A549 treated with CpdA at 1 μM for 4 hours (cell line): ENCODE results near the gene POLRMT. TPM values are rescaled to one million over a fixed set of nuclear protein-coding genes. Genes with fewer than 3 reads are reported as not detected.

ENCODE experiments used
- total RNA-seq: library from RNA; stranded (reverse); fragments of 200-300 nt; extraction: Qiagen RNA extraction; gene quantifications from 5 replicates; pipeline ENCODE4 v1.2.3, GENCODE V29; 2022; ENCODE audit warnings: low read depth

POLRMT gene
- total RNA-seq = 79.8 to 102 TPM (median 97.1 TPM) in 5 replicates

GRCh38 chr19:633068-633785 lies at the start of gene POLRMT:
Gene POLRMT, minus strand, starts transcription at chr19:633537. Its CDS starts 25 bp downstream, at chr19:633512.

GRCh38 chr19:676339-677105 lies 43.2 kb upstream of the POLRMT start, which contains the start of gene FSTL3:
Gene FSTL3, plus strand, starts transcription at chr19:676392. Its CDS starts 32 bp downstream, at chr19:676424.

DNA sequence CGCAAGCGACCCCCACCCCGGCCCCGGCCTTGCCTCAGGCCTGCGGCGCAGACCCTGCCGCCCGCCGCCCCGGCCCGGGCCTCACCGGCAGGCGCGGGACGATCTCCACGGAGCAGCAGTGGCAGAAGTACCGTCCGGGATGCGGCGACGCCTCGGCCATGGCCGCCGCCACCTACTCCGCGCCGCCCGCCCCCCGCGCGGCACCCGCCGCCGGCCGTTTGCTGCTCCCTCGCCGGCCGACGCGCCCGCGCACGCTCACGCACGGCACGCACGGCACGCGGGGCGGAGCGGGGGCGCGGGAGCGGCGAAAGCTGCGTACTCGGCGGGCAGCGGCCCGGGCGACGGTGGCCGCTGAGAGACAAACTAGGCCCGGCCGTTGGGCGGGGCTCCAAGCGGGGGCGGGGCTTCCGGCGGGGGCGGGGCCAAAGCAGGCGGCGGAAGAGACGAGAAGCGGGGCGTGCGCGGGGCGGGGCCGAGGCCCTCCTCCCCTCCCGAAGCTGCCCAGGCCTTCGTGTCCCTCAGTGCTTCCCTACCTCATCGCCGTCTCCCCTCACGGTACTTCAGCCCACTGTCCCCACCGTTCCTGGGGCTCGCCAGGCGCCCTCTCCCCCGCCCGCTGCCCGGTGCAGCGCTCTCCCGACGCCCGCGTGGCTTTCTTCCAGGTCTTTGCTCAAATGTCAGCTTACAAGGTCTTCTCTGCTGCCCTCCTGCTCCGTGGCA lies 29.8 kb upstream of the POLRMT start, which contains the start of gene RNF126:
Gene RNF126, minus strand, starts transcription at position 253 of the 720 bp plus-strand sequence. Its CDS starts 93 bp downstream, at position 160.

GRCh38 chr19:639253-640160 lies 6.2 kb upstream of the POLRMT start, which contains the start of gene FGF22:
Gene FGF22, plus strand, starts transcription at chr19:639879. Its CDS starts 47 bp downstream, at chr19:639926.

GRCh38 chr19:589693-590395 lies 43.5 kb downstream of the POLRMT start, which contains the start of gene HCN2:
Gene HCN2, plus strand, starts transcription at chr19:589881. Its CDS starts 65 bp downstream, at chr19:589946.

GRCh38 chr19:572140-572742 lies 61.1 kb downstream of the POLRMT start, which contains the start of gene BSG:
Gene BSG, plus strand, starts transcription at chr19:572596. Its CDS starts 39 bp downstream, at chr19:572635.

Other genes starting within 250 kb of the POLRMT start
- gene C2CD4C, start 224.4 kb downstream of the POLRMT start, total RNA-seq = 0.24 to 0.59 TPM (median 0.53 TPM) in 5 replicates
- 0.71 to 1.3 TPM (median 0.85 TPM) in 5 replicates for gene SHC2, start 172.5 kb downstream of the POLRMT start, total RNA-seq
- 0.28 to 0.46 TPM (median 0.35 TPM) in 4 of 5 replicates, not detected in the other for gene MADCAM1, start 137.1 kb downstream of the POLRMT start, total RNA-seq
- 11.5 to 18.7 TPM (median 16.6 TPM) in 5 replicates for gene TPGS1, start 126.0 kb downstream of the POLRMT start, total RNA-seq
- gene CDC34, start 101.8 kb downstream of the POLRMT start, total RNA-seq = 63.8 to 108 TPM (median 105 TPM) in 5 replicates
- 0.46 to 0.57 TPM (median 0.47 TPM) in 4 of 5 replicates, not detected in the other for gene GZMM, start 89.5 kb downstream of the POLRMT start, total RNA-seq
- 654 to 745 TPM (median 712 TPM) in 5 replicates for gene BSG, start 60.9 kb downstream of the POLRMT start, total RNA-seq
- gene HCN2, start 43.7 kb downstream of the POLRMT start, total RNA-seq = 28.0 to 41.1 TPM (median 39.0 TPM) in 5 replicates
- gene FGF22, start 6.3 kb upstream of the POLRMT start, total RNA-seq = 0.58 to 1.1 TPM (median 0.88 TPM) in 5 replicates
- gene RNF126, start 29.7 kb upstream of the POLRMT start, total RNA-seq = 54.9 to 71.5 TPM (median 67.0 TPM) in 5 replicates
- 118 to 154 TPM (median 135 TPM) in 5 replicates for gene FSTL3, start 42.9 kb upstream of the POLRMT start, total RNA-seq
- gene PRSS57, start 61.9 kb upstream of the POLRMT start, total RNA-seq = 0.13 TPM in 1 of 5 replicates, not detected in the others
- gene PALM, start 75.4 kb upstream of the POLRMT start, total RNA-seq = 10.0 to 17.7 TPM (median 15.2 TPM) in 5 replicates
- 75.0 to 98.0 TPM (median 94.7 TPM) in 5 replicates for gene MISP, start 117.6 kb upstream of the POLRMT start, total RNA-seq
- gene PTBP1, start 163.9 kb upstream of the POLRMT start, total RNA-seq = 223 to 257 TPM (median 229 TPM) in 5 replicates
- 2.7 to 5.0 TPM (median 4.1 TPM) in 5 replicates for gene PLPPR3, start 188.4 kb upstream of the POLRMT start, total RNA-seq
- gene AZU1, start 194.3 kb upstream of the POLRMT start, total RNA-seq = 0.08 to 0.21 TPM (median 0.19 TPM) in 4 of 5 replicates, not detected in the other
- 0.21 to 0.36 TPM (median 0.29 TPM) in 4 of 5 replicates, not detected in the other for gene PRTN3, start 207.5 kb upstream of the POLRMT start, total RNA-seq
- gene ELANE, start 218.8 kb upstream of the POLRMT start, total RNA-seq = not detected in 5 replicates
- gene CFD, start 226.1 kb upstream of the POLRMT start, total RNA-seq = 8.5 to 21.1 TPM (median 18.0 TPM) in 5 replicates